Measurements from ENCODE around the gene ADPRM.

ADPRM gene

DNA sequence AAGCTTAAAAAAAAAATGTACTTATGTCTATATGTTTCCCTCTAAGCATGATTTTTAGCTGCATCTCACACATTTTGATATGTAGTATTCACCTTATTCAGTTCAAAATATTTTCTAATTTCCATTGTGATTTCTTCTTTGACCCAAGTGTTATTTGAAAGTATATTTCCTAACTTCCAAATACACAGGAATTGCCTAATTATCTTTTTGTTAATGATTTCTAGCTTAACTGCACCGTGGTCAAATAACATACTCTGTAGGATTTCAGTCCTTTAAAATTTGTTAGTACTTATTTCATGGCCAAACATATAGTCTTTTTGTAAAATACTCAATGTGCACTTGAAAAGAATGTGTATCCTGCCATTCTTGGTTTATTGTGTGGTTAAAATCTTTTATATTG, 21.2 kb downstream of the ADPRM start:
- in situ Hi-C loops (cut with MboI; ENCODE audit: low pct_unique_long_range_greater_than_20kb, low sequenced_read_pairs, unreplicated experiment): no loop called here
- TF ChIP-seq, protein P1, sequence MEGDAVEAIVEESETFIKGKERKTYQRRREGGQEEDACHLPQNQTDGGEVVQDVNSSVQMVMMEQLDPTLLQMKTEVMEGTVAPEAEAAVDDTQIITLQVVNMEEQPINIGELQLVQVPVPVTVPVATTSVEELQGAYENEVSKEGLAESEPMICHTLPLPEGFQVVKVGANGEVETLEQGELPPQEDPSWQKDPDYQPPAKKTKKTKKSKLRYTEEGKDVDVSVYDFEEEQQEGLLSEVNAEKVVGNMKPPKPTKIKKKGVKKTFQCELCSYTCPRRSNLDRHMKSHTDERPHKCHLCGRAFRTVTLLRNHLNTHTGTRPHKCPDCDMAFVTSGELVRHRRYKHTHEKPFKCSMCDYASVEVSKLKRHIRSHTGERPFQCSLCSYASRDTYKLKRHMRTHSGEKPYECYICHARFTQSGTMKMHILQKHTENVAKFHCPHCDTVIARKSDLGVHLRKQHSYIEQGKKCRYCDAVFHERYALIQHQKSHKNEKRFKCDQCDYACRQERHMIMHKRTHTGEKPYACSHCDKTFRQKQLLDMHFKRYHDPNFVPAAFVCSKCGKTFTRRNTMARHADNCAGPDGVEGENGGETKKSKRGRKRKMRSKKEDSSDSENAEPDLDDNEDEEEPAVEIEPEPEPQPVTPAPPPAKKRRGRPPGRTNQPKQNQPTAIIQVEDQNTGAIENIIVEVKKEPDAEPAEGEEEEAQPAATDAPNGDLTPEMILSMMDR (IDR thresholded peaks at IDR 0.05; ENCODE audit: extremely low read depth, insufficient read depth, missing control alignments): no peak
- DNase-seq (ENCODE audit: low spot score): no peak

DNA sequence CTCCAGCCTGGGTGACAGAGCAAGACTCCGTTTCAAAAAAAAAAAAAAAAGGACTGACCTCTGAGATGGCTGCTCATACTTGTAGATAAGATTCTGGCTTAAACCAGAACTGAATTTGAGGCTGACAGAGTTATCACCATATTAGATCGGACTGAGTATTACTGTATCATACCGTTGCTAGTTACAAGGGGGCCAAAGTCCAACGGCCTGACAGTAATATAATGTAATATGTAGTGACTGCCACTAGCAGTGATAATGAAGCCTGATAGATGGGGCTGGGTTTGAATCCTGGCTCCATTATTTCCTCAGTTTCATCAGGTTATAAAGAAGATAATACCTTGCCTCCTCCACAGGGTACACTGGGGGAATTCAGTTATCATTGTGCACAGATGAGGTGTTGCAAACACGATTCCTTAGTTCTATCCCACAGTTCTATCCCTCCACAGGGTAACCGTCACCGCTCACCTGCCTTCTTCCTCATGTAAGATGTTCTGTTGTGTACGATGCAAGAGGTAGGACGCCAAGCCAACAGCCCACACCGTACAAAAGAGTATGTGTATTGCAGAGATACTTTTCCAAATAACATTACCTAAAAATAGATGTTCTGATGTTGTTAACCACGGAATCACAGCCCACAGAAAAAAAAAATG, 27.3 kb downstream of the ADPRM start:
- in situ Hi-C loops (cut with MboI; ENCODE audit: low pct_unique_long_range_greater_than_20kb, low sequenced_read_pairs, unreplicated experiment): no loop called here
- no peak for DNase-seq (ENCODE audit: low spot score)
- TF ChIP-seq, protein P1 (IDR thresholded peaks at IDR 0.05; ENCODE audit: extremely low read depth, insufficient read depth, missing control alignments): no peak

DNA sequence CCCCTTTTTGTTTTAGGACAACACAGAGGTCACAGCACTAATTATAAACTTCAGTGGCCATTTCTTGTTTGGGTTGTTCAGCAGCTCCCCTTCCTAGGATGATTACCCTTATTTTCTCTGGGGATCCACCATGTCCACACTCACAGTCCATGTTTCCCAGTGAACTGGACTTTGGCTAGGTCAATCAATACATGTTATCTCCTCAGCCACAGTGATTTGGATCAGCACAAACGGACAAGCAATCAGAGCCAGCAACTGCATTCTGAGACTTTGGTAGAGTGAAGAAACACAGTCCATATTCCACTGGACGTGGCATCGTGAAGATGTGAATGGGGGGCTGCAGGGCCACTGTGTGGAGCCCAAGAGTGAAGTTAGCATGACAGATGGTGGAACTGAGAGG, 27.9 kb downstream of the ADPRM start:
- TF ChIP-seq, protein P1 (IDR thresholded peaks at IDR 0.05; ENCODE audit: extremely low read depth, insufficient read depth, missing control alignments): no peak
- no peak for DNase-seq (ENCODE audit: low spot score)
- in situ Hi-C loops (cut with MboI; ENCODE audit: low pct_unique_long_range_greater_than_20kb, low sequenced_read_pairs, unreplicated experiment): no loop called here

DNA sequence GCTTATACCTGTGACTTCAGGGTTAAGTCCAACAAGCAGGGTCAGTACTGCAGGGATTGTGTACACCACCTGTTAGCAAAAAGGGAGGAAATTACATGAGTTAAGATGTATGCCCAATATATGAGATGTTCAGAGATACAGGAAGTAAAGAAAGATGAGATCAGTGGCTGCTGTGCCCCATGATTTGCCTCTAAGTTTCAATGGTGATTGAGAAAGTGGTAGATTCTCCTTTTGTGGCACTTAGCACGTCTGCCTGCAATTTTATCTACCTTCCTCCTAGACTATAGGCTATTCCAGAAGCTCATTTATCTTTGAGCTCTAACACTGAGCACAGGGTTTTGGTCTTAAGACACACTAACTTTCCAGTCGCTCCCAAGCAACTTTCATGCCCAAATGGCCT, 28.8 kb downstream of the ADPRM start:
- in situ Hi-C loops (cut with MboI; ENCODE audit: low pct_unique_long_range_greater_than_20kb, low sequenced_read_pairs, unreplicated experiment): no loop called here
- DNase-seq (ENCODE audit: low spot score): no peak
- TF ChIP-seq, protein P1 (IDR thresholded peaks at IDR 0.05; ENCODE audit: extremely low read depth, insufficient read depth, missing control alignments): no peak

DNA sequence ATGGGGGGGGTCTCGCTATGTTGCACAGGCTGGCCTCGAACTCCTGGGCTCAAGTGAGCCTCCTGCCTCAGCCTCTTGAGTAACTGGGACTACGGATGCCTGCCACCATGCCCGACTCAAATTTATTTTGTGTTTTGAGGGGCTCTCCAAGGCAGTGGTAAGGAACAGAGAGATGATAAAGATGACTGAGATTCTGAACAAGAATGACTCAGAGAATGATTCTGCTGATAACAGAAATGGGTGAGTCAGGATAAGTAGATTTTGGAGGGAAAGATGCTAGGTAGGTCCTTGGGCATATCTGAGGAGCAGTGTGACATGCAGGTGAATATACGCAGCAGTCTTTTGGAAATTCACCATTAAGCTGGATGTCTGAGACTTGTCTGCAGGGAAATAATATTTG, 29.8 kb downstream of the ADPRM start:
- in situ Hi-C loops (cut with MboI; ENCODE audit: low pct_unique_long_range_greater_than_20kb, low sequenced_read_pairs, unreplicated experiment): no loop called here
- TF ChIP-seq, protein P1 (IDR thresholded peaks at IDR 0.05; ENCODE audit: extremely low read depth, insufficient read depth, missing control alignments): no peak
- no peak for DNase-seq (ENCODE audit: low spot score)

DNA sequence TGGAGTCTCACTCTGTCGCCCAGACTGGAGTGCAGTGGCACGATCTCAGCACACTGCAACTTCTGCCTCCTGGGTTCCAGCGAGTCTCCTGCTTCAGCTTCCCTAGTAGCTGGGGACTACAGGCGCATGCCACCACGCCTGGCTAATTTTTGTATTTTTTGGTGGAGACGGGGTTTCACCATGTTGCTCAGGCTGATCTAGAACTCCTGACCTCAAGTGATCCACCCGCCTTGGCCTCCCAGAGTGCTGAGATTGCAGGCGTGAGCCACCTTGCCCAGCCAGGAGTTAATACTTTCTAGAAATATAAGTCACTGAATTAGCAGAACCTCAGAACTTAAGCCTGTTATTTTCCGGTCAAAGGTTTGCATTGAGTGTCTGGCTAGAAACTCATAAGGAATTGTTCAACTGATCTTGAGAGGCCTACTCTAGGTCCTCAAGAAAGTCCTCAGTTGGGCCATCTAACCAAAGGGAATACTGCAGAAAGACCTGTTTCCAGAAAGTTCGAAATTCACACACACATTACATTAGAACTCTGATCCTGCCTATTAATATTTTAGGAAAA, 31.0 kb downstream of the ADPRM start:
- no peak for DNase-seq (ENCODE audit: low spot score)
- TF ChIP-seq, protein P1 (IDR thresholded peaks at IDR 0.05; ENCODE audit: extremely low read depth, insufficient read depth, missing control alignments): no peak
- in situ Hi-C loops (cut with MboI; ENCODE audit: low pct_unique_long_range_greater_than_20kb, low sequenced_read_pairs, unreplicated experiment): no loop called here
